H1 (cell line): ENCODE measurements around the gene IFNG.

Source experiments
- BACH1 ChIP-seq: IDR thresholded peaks from 2 replicates; pipeline ENCODE4 v1.6.1; 2012; ENCODE audit warnings: low read length, improper control_type of control experiment
- BRCA1 ChIP-seq: IDR thresholded peaks from 2 replicates; pipeline ENCODE4 v1.6.1; 2012; ENCODE audit warnings: low read depth, low read length, improper control_type of control experiment
- EZH2 ChIP-seq: fragments of 200-600 bp; sonication (generic); IDR thresholded peaks from 2 replicates; pipeline ENCODE4 v1.7.1; 2012; ENCODE audit warnings: low read depth, mild to moderate bottlenecking, moderate library complexity, low read length, inconsistent platforms; ENCODE audit not compliant: severe bottlenecking
- JUN ChIP-seq: IDR thresholded peaks from 2 replicates; pipeline ENCODE4 v1.6.1; 2011; ENCODE audit warnings: low read depth, mild to moderate bottlenecking, improper control_type of control experiment, low read length
- NRF1 ChIP-seq: IDR thresholded peaks from 2 replicates; pipeline ENCODE4 v1.6.1; 2011; ENCODE audit warnings: mild to moderate bottlenecking, low read depth, low read length, improper control_type of control experiment
- SP1 ChIP-seq: IDR thresholded peaks from 2 replicates; pipeline ENCODE4 v1.6.1; 2011; ENCODE audit warnings: low read depth, low read length
- TF ChIP-seq, protein P1 (sequence below), 3 experiments: IDR thresholded peaks; 1 replicate in 2 of 3; 2 replicates in 1 of 3; pipeline versions ENCODE4 v1.5.1 to v1.6.1; 2011; ENCODE audit warnings: low read length in 3 of 3, mild to moderate bottlenecking in 3 of 3, inconsistent platforms in 2 of 3, low read depth in 1 of 3, moderate library complexity in 1 of 3; ENCODE audit not compliant: insufficient read depth in 1 of 3; ENCODE audit errors: control extremely low read depth in 1 of 3
- TF ChIP-seq, protein P2 (sequence below): IDR thresholded peaks from 2 replicates; pipeline ENCODE4 v1.6.1; 2011; ENCODE audit warnings: low read length, improper control_type of control experiment

DNA sequence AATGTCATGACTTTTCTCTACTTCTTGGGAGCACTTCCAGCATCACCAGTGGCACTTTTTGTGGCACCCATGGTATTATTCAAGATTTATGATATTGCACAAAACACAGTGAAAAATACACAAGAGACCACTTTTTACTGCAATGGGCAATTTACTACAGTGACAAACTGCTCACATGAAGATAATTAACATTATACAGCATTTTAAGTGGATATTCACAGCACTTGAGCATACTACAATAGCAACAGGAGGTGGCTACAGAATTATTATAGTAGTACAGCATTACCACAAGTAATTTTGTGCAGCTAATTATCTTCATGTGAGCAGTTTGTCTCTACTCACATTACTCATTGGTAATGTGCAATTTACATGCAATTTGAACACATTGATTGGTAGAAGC lies 47.7 kb upstream of the IFNG start:
- TF ChIP-seq, protein P1, sequence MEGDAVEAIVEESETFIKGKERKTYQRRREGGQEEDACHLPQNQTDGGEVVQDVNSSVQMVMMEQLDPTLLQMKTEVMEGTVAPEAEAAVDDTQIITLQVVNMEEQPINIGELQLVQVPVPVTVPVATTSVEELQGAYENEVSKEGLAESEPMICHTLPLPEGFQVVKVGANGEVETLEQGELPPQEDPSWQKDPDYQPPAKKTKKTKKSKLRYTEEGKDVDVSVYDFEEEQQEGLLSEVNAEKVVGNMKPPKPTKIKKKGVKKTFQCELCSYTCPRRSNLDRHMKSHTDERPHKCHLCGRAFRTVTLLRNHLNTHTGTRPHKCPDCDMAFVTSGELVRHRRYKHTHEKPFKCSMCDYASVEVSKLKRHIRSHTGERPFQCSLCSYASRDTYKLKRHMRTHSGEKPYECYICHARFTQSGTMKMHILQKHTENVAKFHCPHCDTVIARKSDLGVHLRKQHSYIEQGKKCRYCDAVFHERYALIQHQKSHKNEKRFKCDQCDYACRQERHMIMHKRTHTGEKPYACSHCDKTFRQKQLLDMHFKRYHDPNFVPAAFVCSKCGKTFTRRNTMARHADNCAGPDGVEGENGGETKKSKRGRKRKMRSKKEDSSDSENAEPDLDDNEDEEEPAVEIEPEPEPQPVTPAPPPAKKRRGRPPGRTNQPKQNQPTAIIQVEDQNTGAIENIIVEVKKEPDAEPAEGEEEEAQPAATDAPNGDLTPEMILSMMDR (IDR thresholded peaks at IDR 0.05; ENCODE audit: control extremely low read depth in 1 of 3, insufficient read depth in 1 of 3, low read depth in 1 of 3, low read length in 3 of 3), result no peak
- TF ChIP-seq SP1 (no peak), BRCA1 (no peak), EZH2 (no peak), JUN (no peak), BACH1 (no peak), NRF1 (no peak)
- TF ChIP-seq, protein P2, sequence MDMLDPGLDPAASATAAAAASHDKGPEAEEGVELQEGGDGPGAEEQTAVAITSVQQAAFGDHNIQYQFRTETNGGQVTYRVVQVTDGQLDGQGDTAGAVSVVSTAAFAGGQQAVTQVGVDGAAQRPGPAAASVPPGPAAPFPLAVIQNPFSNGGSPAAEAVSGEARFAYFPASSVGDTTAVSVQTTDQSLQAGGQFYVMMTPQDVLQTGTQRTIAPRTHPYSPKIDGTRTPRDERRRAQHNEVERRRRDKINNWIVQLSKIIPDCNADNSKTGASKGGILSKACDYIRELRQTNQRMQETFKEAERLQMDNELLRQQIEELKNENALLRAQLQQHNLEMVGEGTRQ, result no peak
